NK-92 (cell line): ENCODE data around the gene GABRG3.

Experiments used
- DNase-seq: peaks from one replicate; lab custom pipeline; 2025; ENCODE audit not compliant: unreplicated experiment; lab: John Stamatoyannopoulos, UW

GABRG3 gene

DNA sequence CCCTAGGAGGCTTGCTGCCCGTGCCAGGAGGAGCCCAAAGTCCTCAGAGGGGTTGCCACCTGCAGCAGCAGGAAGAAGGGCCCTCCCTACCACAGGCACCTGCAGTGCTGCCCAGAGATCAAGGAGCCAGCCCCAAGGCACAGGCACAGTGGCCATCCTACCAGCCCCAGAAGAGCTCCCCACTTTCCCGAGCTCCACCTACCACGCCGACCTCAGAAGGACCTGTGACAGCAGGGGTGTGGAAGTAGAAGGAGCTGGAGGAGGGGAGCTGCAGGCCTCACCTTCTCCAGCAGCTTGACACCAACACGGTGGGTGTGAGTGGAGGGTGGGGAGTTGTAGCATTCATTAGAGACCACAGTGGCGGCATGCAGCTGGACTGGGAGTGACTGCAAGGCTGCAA is 485.8 kb downstream of the GABRG3 start:
- no peak for DNase-seq

DNA sequence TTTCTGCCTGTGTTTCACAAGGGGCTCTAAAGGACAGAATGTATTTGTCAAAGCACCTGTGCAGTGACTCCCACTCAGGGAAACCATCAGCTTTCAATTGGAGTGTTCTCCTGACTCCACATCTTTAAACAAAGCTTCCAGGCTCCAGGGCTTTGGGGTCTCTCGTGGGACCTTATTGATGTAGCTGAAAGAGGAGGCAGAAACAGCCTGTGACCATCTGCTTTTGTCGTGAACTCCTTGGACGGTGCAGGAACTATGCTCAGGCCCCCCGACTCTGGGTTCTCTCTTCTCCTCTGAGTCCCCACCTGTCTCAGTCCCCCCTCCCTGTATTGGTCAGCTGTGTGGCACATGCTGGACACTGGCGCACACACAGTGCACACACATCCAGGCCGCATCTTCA is 486.8 kb downstream of the GABRG3 start:
- no peak for DNase-seq

DNA sequence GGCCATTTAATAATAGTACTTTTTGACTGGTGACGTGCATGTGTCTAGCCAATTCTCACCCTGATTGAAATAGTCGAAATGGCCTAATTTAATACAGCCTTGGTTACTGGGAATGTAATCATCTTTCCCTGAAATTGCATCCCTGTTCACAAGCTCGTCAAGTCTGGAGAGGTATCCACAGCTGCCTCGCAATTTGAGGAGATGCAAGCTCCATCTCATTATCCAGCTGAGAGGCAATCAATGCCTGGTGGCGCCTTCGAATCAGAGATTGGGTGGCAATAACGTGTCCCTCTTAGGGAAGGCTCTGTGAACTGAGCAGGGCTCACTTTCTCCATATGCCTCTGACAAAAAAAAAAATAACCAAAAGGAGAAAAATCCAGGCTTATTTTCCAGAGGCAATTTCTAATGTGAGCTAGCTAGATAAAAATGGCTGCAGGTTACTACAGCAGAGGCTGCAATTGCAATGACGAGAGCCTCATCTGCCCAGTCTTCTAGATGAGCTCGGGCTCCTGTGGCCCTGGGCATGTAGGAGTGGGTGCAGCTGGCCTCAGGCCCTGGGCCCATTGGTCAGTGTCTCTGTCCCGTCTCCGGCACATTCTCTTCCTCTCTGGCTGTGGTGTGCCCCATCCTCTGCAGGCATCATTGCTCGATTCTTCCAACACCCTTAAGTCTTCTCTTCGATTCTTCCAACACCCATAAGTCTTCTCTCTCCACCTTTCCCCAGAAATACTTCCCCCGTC is 487.5 kb downstream of the GABRG3 start:
- no peak for DNase-seq

DNA sequence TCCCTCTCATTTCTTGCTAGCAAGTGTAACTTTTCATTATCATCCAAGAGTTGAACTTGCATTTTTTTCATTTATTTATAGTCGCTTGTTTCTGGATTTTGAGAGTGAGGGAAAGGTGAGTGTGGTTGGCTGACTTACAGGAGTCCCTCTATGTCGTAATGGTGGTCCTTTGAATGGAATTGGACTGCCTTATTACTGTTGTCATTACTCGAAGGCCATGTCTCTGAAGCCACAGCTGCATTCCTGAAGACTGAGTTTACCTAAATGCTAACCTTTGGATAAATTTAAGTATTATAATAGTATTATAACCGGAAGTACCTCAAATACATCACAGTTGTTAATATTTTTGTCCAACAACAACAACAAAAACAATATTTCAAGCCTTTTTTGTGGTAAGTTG is 488.9 kb downstream of the GABRG3 start:
- no peak for DNase-seq

DNA sequence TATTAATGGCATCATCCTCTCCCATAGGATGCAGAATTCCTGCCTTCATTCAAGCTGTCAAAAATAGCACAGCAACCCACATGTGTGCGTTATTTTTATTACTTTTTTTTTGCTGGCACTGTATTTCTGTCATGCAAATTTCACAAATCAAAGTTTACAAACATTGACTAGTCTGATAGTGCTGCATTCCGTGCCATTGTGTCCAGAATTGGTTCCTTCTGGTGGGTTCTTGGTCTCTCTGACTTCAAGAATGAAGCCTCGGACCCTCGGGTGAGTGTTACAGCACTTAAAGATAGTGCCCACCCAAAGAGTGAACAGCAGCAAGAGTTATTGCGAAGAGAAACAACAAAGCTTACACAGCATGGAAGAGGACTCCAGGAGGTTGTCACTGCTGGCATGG is 490.2 kb downstream of the GABRG3 start:
- DNase-seq = no peak

DNA sequence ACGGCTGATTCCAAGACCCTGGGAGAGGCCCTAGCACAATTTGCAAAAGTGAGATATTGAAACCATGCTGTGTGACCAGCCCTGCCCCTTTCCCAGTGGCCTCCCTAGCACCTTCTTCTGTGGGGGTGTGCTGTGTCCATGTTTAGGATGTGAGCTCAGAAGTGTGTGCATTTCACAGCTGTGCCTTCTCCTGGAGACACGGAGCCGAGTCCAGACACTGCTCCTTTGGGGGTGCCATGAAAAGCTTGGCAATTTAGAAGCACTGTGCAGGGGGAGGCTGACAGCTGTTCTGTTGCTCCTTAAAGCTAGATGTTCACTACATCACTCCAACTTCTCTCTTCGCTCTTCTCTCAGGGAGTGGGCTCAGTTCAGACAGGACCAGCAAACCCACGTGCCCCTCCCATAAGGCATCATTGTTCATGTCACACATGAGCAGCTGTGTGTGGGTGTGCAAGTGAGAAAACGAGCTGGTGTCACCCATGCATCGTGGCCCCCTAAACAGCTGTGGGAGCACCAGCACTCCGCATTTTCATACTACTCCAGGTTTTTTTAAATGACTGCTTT is 492.6 kb downstream of the GABRG3 start:
- DNase-seq = no peak

DNA sequence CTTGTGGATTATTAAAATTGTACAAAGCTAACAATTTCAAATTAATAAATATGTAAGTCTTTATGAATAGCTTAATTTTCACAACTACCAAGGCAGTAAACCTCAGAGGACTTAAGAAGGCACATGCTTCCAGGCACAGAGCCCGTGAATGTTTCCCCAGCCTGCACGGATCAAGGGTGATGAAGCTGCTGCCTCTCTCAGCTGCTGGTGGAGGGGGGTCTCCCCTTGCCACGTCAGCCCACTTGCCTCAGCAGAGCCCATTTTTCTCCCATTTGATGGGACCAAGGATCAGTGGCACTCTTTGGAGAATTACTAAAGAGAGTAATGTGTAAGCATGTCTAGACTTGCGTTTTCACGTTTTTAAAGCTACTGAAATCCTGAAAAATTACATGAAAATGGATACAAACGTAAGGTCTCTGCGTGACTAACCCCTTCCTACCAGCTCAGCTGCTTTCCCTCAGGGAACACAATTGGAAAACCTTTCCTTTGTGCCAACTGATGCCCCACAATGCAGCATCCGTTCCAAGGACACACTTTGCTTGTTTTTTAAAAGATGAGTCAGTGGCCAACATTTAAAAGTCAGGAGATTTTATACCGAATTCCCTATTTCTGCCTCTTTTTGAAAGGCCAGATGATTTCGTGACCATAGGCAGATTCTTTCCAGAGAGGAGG is 494.1 kb downstream of the GABRG3 start:
- DNase-seq = no peak

DNA sequence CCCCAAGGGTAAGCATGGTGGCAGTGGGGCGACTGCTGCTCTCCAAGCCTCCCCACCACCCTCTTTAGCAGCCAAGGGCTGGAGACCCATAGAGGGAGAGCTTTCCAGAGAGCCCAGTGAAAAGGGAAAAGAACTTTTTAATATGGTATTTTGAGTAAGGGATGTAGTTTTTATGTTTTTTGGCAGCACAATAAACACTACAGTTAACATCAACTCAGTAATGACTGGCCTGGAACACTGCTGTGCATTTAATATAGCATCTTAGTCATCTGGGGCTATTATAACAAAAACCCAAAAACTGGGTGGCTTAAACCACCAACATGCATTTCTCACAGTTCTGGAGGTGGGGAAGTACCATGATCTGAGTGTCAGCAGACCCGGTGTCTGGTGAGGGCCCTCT is 495.8 kb downstream of the GABRG3 start:
- no peak for DNase-seq

DNA sequence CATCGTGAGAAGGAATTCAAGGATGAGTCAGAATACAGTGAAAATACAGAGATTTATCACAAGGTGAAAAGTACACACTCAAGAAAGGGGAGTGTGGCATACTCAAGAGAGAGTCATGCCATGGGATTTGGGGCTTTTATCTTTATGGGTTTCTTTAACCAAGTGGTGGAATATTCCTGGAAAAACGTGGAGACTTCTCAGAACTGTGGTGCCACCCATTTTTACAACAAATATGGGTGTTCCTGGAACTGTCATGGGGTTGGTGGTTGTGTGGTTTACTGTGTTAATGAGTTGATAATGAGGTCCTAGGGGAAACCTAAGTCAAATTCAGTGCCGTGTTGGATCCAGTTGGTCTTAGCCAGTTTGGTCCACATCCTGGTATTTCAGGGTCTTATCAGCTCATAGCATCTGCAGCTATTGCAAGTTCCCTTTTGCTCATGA is 497.2 kb downstream of the GABRG3 start:
- DNase-seq = no peak

DNA sequence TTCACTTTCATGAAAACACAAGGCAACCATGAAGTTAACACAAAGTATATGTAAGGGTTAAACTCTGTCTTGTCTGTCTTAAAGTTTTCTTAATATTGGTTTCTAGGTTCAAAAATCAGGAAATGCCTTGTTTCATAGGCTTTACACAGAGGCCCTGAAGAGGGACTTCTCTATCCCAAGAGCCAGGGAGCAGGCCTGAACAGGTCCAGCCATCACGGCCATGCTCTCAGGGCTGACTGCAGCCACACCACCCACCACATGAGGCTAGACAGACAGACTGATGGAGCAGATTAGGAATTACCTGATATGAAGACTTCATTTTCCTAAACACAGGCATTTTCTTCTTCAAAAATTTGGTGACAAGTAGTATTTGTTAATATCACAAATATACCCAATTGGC is 502.9 kb downstream of the GABRG3 start:
- no peak for DNase-seq

DNA sequence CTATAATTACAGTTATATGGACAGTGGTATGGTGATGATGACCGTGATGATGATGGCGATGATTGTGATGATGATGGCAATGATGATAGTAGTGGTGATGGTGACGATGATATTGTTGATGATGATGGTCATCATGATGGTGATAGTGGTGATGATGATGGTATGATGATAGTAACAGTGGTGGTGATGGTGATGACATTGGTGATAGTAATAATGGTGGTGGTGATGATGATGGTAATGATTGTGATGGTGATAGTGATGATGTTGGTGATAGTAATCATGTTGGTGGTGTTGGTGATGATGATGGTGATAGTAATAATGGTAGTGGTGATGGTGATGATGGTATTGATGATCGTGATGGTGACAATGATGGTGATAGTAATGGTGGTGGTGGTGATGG is 504.4 kb downstream of the GABRG3 start:
- DNase-seq = no peak

DNA sequence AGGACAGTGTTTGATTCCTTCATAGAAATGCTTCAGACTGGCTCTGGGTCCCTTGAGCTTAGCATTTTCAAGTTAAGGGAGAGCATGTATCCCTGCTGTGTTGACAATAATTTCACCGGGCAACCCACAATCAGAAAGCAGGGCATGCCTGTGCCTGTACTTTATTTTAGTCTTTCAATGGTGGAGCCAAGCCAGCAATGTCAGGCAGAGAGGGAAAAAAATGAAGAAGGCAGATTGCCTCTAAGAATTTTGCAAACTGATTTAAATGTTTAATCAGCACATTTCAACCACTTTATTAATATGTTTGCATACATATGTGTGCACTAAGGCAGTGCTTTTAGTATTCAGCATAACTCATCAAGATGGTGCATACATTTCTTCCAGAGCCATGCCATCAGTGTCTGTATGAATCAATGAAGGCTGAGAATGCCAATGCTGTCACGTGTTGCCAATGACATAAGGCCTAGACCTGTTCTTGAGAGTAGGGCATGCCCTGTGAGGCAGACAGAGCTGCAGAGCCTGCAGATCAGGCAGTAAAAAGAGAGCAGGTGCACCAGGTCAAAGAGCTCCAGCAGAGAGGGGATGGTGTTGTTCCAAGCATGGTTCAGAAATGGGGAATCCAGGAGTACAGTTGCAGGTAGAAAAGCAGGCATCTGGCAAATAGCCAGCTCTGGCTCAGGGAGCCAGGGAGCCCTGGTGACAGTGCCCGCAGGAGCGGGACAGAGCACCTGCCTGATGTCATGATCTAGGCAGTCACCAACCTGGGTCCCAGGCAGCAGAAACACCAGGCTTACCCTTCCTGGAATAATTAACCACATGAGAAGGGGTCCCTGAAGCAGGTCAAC is 508.5 kb downstream of the GABRG3 start:
- no peak for DNase-seq

DNA sequence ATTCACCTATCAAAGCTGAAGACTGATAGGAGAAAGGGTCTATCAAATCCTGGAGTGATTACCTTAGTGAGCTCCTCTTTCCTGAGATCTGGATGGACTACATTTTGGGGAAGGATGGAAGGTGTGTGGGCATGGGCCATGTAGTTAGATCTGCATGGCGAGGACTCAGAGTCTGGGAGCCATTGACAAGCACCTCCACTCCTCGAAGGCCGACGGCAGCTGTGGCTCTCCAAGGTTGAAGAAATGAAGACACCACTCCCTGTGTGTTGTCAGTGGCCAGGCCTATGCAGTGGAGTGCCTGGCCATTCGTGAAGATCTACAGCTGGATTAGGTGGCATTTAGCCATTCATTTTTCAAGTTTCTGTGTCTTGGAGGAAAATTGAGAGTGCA is 509.2 kb downstream of the GABRG3 start:
- DNase-seq = no peak

DNA sequence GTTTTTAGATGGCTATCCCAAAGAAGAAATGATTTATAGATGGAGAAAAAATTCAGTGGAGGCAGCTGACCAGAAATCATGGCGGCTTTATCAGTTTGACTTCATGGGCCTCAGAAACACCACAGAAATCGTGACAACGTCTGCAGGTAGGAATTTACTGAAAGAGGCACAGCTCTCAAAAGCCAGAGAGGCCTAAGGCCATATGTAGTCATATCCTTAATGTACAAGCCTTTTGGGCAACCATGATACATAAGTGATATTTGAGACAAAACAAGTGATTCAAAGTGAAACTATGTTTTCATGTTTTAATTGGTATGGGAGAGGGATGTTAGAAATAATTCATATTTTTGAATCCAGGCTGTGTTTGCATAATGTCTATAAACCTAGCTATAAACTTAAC is 509.7 kb downstream of the GABRG3 start:
- no peak for DNase-seq

DNA sequence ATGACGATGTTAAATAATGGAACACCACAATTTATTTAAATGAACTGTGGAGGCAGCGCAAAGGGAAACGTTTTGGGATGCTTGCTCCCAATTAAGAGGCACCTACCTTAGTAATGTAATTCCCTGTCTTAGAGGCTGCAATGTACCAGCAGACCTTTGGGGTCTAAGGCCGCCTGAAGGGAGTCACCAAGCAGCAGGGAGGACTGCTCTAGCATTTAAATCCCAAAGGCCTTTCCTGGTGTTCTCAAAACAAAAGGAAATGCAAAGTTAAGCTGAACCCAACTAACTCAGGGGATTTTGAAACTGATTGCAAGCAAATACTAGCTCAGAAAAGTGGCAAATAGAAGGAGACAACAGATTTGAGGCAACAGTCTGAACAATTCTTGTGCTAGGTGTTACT is 510.8 kb downstream of the GABRG3 start:
- no peak for DNase-seq

DNA sequence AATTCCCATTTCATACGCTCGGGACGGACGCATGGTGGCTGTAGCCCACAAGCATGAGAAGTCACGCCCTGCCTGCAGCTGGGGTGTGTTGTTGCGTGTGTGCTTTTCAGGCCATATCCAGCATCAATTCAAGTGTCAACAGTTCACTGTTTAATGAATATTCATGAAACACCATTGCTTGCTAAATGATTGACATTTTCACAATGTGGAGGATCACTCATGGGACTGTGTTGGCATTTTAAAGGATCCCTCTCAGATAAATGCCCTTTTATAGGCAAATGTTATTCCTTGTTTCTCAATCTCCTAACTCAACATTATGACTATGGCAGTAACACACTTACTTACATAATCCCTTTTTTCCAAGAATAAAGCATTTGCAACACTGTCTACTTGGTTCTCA is 511.3 kb downstream of the GABRG3 start:
- no peak for DNase-seq

DNA sequence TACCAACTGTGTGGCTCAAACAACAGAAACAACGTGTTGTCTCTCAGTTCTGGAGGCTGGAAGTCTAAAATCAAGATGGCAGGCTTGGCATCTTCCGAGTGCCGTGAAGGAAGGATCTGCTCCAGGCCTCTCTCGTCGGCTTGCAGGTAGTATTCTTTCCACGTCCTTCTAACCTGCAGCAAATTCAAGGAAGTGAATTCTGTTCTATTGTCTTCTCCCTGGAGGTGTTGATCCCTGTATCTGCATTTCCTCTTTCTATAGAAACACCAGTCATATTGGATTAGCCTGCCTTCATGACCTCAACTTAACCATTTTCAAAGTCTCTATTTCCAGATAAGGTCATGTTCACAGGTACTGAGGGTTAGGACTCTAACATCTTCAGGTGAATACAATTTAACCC is 512.1 kb downstream of the GABRG3 start:
- no peak for DNase-seq

DNA sequence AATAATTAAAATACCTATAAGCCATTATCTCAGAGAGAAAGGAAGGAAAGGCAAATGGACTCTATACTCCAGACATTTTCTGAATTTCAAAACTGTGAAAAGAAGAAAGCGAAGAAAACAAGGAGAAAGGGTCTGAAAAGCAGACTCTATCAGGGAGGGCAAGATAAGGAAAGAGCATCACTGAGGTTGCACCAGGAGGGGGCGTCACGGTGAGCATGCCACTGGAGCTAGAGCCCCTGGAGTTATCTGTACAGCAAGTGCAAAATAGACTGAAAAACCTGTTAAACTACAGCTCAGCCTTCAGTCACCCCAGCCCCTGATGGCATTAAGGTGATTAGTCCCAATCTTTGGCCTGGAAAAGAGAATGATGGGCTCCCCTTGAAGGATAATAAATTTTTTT is 514.3 kb downstream of the GABRG3 start:
- no peak for DNase-seq

DNA sequence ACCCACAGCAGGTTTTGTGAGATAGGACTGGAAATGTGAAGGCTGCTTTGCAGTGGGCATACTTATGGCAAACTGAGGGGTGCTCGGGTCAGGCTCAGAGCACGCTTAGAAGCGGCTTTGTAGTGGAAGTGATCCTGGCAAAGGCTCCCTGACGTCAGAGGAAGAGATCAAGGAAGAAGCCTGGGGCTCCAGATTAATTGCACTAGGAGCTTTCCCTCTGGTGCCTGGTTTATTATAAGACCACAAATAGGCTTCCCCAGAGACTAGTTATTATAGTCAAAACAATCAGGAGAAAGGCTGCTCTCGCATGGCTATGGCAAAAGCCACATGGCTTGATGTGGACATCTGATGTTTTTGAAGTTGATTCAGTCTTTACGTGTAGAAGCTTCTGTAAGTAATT is 515.1 kb downstream of the GABRG3 start:
- DNase-seq = no peak

DNA sequence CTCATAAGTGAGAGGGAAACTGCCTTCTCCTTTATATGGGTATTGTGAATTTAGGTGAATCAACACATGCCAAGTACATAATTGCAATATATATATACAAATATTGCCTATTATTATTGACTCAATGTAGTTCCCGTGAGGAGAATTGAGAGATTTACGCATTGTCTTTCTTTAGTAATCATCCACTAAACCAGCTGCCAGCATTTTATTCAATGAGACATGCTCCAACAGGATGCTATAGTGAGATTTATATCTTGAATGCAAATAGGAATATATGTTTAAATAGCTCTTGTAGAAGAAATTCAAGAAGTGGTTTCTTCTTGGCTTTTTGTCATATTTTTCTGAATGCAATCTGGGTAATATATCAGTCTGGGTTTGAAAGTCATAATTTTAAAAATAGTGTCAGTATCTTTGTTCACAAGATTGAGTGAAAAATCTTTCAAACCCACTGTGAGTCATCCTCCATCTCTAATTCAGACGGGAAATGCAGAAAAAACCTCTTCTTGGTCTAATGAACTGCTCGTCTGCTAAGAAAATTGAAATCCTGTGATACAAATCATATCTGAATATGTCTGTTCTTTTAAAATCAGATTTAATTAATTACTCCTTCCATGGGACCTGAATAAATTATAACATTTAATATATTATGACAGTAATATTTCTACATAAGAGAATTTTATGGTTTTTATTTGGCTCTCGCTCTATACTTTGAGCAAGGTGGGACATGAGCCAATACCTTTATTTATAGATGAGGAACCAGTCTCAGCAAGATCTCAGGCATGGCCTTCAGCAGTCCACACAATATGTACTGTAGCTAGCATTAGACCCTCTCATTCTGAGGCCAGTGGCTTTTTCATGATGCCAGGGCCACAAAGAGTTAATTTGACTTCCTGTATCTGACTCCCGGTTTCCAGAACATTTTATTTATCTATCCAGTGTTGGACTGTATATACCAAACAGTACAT is 516.0 kb downstream of the GABRG3 start:
- DNase-seq = no peak

DNA sequence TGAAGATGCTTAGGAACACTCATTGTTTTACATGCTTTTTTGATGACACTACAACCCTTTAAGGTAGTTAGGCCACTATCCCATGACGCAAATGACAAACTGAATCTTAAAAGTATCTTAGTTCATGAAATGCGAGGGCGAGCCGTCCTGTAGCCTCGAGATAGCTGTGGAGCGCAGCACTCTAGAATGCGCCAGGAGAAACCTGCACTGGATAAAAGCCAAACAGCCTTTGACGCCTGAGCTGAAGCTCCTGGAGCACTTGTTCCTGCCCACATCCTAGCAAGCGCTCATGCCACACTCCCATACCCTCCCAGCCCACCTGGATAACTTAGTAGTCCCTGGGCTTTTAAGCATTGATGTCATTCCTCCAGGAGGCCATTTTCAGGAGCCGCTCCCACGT is 516.9 kb downstream of the GABRG3 start:
- DNase-seq = no peak
